ENCODE results near the gene CDH26. TPM values are rescaled to one million over a fixed set of nuclear protein-coding genes. Genes with fewer than 3 reads are reported as not detected.
A peak's percentile ranks its signal among the peaks of the same experiment; 100 is the strongest.

Gene CDH26
- total and polyA plus RNA-seq, 12 donors = 0.34 to 2.4 (median 0.89) TPM

DNA sequence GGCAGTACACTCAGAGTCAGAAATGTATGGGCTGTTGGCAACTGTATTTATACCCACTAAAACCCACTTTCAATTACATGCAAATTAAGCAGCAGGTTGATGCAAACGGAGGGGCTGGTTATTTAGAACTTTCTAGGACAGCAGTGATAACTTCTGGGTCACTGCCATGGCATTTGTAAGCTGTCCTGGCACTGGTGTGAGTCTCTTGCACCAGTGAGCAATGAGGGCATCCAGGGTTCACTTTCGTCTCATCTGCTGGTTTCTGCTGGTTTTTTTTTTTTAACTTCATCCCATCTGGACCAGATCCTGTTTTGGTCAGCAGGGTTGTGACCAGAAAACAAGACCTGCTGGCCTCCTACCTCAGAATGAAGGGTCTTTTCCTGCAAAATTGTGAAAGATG, 49.2 kb downstream of the CDH26 start:
- Histone ChIP-seq H3K27ac (no peak overlapping the region), H3K27me3 (no peaks in the 10 kb centered on the region), H3K36me3 (no peaks in the 10 kb centered on the region), H3K4me3 (no peak overlapping the region), H3K9me3 (no peaks in the 10 kb centered on the region), H3K4me1 (peaks cover 0 to 13% (median 9%) of the 10 kb centered on the region in 9 donors)
- TF ChIP-seq, protein P1, sequence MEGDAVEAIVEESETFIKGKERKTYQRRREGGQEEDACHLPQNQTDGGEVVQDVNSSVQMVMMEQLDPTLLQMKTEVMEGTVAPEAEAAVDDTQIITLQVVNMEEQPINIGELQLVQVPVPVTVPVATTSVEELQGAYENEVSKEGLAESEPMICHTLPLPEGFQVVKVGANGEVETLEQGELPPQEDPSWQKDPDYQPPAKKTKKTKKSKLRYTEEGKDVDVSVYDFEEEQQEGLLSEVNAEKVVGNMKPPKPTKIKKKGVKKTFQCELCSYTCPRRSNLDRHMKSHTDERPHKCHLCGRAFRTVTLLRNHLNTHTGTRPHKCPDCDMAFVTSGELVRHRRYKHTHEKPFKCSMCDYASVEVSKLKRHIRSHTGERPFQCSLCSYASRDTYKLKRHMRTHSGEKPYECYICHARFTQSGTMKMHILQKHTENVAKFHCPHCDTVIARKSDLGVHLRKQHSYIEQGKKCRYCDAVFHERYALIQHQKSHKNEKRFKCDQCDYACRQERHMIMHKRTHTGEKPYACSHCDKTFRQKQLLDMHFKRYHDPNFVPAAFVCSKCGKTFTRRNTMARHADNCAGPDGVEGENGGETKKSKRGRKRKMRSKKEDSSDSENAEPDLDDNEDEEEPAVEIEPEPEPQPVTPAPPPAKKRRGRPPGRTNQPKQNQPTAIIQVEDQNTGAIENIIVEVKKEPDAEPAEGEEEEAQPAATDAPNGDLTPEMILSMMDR (IDR thresholded peaks at IDR 0.05) = no peak
- ATAC-seq (peak in 6 of 8 donors; percentile 54 to 84 (median 78)), DNase-seq (peak in 1 of 2 donors; percentile 25)
- intact Hi-C loops (cut with DNase I) = no loop called here
- 27 to 37% methylated on average over 2 of the region's 2 CpGs for WGBS, 2 donors

DNA sequence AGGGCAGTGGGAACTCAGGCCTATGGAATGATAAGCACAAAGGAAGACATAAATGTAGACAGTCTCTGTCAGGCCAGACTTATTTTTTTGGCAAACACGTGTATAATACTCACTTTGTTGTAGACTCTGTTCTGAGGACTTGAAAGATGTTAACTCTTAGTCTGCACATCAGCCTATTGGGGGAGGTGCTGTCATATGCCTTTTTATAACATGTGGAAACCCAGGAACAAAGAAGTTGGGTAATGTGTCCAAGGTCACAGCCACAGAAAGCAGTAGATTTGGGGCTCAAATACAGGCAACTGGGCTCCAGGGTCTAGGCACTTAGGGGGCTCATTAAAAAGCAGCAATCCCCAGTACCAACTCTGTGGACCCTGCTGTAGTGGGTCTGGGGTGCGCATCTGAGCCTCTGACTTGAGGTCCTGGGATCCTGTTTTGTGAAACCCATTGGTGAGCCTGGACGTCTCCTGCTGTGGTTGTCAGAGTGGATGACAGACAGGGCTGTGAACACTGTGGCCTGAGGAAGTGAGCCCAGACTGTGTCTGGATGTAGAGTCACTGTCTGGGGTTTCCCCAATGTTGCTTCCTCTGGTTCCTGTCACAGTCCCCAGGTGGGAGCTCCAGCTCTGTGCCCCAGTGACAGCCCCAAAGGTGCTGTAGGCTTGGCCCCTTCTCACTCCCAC, 50.0 kb downstream of the CDH26 start:
- ATAC-seq (peak in 2 of 8 donors; percentile 36 to 40), DNase-seq (no peak)
- no peak overlapping the region for H3K27ac ChIP-seq
- H3K27me3 ChIP-seq = no peaks in the 10 kb centered on the region
- H3K4me3 ChIP-seq = no peak overlapping the region
- intact Hi-C loops (cut with DNase I) = no loop called here
- H3K4me1 ChIP-seq = peaks cover 0 to 13% (median 9%) of the 10 kb centered on the region in 9 donors
- TF ChIP-seq, protein P1 (IDR thresholded peaks at IDR 0.05) = no peak
- H3K9me3 ChIP-seq = no peaks in the 10 kb centered on the region
- 72% methylated on average over 3 of the region's 3 CpGs for WGBS, 2 donors
- no peaks in the 10 kb centered on the region for H3K36me3 ChIP-seq

DNA sequence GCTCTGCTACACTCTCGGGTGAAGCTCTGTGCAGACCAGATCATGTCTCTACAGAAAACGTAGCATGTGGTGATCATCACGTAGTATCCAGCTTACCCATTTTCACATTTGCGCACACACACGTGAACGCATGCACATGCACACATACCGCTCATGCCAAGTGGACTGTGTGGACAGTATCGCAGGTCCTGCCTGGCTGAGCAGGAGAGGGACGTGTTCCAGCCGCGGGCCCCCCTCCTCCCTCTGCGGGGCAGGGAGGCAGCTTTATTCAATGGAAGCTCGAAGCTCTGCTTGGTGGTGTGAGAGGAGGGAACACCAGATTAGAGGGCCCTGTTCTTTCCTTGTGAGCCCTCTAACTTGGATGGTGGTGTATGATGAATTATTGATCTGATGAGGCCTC, 51.1 kb downstream of the CDH26 start:
- Histone ChIP-seq H3K4me3 (no peak overlapping the region), H3K27me3 (no peaks in the 10 kb centered on the region), H3K27ac (no peak overlapping the region), H3K36me3 (no peaks in the 10 kb centered on the region), H3K4me1 (peaks cover 0 to 13% (median 9%) of the 10 kb centered on the region in 9 donors), H3K9me3 (no peaks in the 10 kb centered on the region)
- WGBS, 2 donors = 95 to 96% methylated on average over 13 of the region's 13 CpGs
- TF ChIP-seq, protein P1 (IDR thresholded peaks at IDR 0.05) = no peak
- no peak for DNase-seq
- ATAC-seq = no peak
- intact Hi-C loops (cut with DNase I) = no loop called here

DNA sequence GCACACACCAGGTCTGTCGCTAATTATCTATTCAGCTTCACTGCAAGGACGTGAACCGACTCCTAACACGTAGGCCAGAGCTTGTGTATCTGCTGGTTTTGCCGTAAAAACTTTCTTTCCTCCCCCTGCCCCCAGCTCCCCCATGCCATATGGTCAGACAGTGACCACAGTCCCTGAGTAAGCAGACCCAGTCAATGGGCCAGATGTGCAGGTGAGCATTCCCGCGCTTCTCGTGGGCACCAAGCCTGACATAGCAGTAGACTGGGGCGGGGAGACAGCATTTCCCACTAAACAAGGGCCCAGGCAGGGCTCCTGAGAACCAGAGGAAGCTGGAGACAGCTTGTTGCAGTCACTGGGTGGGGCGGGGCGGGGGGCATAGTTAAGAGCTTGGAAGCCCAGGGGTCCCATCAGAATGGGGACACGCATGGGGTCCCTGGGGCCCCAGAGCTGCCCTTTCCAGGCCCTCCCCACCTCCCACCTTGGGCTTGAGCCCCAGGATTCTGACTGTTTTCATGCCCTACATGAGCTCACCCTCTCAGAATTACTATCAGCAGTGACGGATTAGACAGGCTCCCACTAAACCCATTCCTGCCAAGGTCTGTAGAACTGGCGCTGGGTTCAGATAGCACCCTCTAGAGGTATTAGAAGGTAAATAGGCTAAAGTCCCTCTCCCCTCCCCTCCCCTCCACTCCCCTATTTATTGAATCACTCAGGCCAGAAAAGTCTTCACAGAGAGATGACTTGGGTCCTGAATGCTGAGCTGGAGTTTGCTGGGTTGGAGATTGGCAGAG, 51.8 kb downstream of the CDH26 start:
- H3K36me3 ChIP-seq = no peaks in the 10 kb centered on the region
- H3K27ac ChIP-seq = no peak overlapping the region
- H3K4me1 ChIP-seq = peaks cover 0 to 13% (median 9%) of the 10 kb centered on the region in 9 donors
- H3K27me3 ChIP-seq = no peaks in the 10 kb centered on the region
- no peak overlapping the region for H3K4me3 ChIP-seq
- ATAC-seq = peak in 2 of 8 donors; percentile 11 to 16
- DNase-seq = no peak
- intact Hi-C loops (cut with DNase I) = no loop called here
- no peaks in the 10 kb centered on the region for H3K9me3 ChIP-seq
- 86 to 87% methylated on average over 14 of the region's 14 CpGs for WGBS, 2 donors
- TF ChIP-seq, protein P1 (IDR thresholded peaks at IDR 0.05) = peak in 1 of 9 donors; percentile 11
